ENCODE results near the gene PEX3.

Gene PEX3

DNA sequence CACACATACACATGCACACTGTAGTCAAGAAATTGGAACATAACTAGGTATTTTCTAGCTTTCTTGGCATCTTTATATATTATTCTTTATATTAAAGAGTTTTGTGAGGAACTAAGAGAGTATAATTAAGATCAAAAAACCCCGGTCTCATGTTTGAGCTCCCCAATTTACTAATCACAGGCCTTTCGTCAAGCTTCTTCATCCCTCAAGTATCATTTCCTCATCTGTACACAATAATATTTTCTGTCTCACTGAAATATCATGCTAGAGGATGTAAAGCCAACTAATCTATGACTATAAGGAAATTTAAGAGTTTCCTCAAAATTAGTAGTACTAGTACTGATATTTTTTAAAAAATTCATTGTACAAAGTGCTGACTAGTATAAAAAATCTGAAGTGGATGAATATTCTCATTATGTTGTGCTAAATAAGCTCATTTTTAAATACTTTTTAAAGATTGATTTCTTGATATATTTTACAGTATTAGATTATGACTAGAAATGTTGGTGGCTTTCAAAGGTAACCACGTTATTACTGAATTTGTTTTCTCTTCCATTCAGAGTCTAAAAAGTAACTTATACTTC lies 28.0 kb downstream of the PEX3 start:
- Histone ChIP-seq H3K9me3 (ENCODE audit: insufficient read depth, low read length, severe bottlenecking) (no peaks in the 10 kb centered on the region), H2AFZ (ENCODE audit: low read depth, low read length) (no peak overlapping the region), H4K20me1 (ENCODE audit: insufficient read depth, low read length) (no peaks in the 10 kb centered on the region), H3K4me3 (ENCODE audit: low read depth in 1 of 2, low read length in 2 of 2) (no peak overlapping the region), H3K27ac (ENCODE audit: low read length) (no peak overlapping the region), H3K27me3 (ENCODE audit: insufficient read depth, low read length, poor library complexity) (no peaks in the 10 kb centered on the region), H3K4me1 (ENCODE audit: insufficient read depth, low read length) (no peaks in the 10 kb centered on the region), H3K4me2 (ENCODE audit: insufficient read depth, low read length) (no peak overlapping the region), H3K9ac (ENCODE audit: low read depth, low read length) (no peak overlapping the region), H3K36me3 (ENCODE audit: insufficient read depth, low read length) (peaks cover 37% of the 10 kb centered on the region; the same call in 1 of the 2 replicates), H3K79me2 (ENCODE audit: insufficient read depth, low read length) (no peaks in the 10 kb centered on the region)
- DNase-seq, result no peak
- no peak for ATAC-seq (ENCODE audit: insufficient read depth, low read depth)
- TF ChIP-seq EZH2 (IDR thresholded peaks at IDR 0.05; ENCODE audit: borderline replicate concordance, low read depth, low read length, severe bottlenecking), result no peak
- TF ChIP-seq, protein P1, sequence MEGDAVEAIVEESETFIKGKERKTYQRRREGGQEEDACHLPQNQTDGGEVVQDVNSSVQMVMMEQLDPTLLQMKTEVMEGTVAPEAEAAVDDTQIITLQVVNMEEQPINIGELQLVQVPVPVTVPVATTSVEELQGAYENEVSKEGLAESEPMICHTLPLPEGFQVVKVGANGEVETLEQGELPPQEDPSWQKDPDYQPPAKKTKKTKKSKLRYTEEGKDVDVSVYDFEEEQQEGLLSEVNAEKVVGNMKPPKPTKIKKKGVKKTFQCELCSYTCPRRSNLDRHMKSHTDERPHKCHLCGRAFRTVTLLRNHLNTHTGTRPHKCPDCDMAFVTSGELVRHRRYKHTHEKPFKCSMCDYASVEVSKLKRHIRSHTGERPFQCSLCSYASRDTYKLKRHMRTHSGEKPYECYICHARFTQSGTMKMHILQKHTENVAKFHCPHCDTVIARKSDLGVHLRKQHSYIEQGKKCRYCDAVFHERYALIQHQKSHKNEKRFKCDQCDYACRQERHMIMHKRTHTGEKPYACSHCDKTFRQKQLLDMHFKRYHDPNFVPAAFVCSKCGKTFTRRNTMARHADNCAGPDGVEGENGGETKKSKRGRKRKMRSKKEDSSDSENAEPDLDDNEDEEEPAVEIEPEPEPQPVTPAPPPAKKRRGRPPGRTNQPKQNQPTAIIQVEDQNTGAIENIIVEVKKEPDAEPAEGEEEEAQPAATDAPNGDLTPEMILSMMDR (IDR thresholded peaks at IDR 0.05; ENCODE audit: borderline replicate concordance, extremely low read depth, low read length, poor library complexity, severe bottlenecking), result no peak

GRCh38 chr6:143482593-143482992 lies 32.0 kb downstream of the PEX3 start:
- no peak overlapping the region for H3K4me2 ChIP-seq (ENCODE audit: insufficient read depth, low read length)
- no peak overlapping the region for H3K9ac ChIP-seq (ENCODE audit: low read depth, low read length)
- H3K79me2 ChIP-seq (ENCODE audit: insufficient read depth, low read length), result no peaks in the 10 kb centered on the region
- ATAC-seq (ENCODE audit: insufficient read depth, low read depth) (no peak), DNase-seq (no peak)
- TF ChIP-seq EZH2 (IDR thresholded peaks at IDR 0.05; ENCODE audit: borderline replicate concordance, low read depth, low read length, severe bottlenecking), result no peak
- TF ChIP-seq, protein P1 (IDR thresholded peaks at IDR 0.05; ENCODE audit: borderline replicate concordance, extremely low read depth, low read length, poor library complexity, severe bottlenecking), result no peak
- H3K36me3 ChIP-seq (ENCODE audit: insufficient read depth, low read length), result peaks cover 10% of the 10 kb centered on the region; the same call in 1 of the 2 replicates
- H3K27ac ChIP-seq (ENCODE audit: low read length), result no peak overlapping the region
- H2AFZ ChIP-seq (ENCODE audit: low read depth, low read length), result no peak overlapping the region
- H3K9me3 ChIP-seq (ENCODE audit: insufficient read depth, low read length, severe bottlenecking), result no peaks in the 10 kb centered on the region
- no peaks in the 10 kb centered on the region for H3K27me3 ChIP-seq (ENCODE audit: insufficient read depth, low read length, poor library complexity)
- H4K20me1 ChIP-seq (ENCODE audit: insufficient read depth, low read length), result no peaks in the 10 kb centered on the region
- no peaks in the 10 kb centered on the region for H3K4me1 ChIP-seq (ENCODE audit: insufficient read depth, low read length)
- no peak overlapping the region for H3K4me3 ChIP-seq (ENCODE audit: low read depth in 1 of 2, low read length in 2 of 2)

DNA sequence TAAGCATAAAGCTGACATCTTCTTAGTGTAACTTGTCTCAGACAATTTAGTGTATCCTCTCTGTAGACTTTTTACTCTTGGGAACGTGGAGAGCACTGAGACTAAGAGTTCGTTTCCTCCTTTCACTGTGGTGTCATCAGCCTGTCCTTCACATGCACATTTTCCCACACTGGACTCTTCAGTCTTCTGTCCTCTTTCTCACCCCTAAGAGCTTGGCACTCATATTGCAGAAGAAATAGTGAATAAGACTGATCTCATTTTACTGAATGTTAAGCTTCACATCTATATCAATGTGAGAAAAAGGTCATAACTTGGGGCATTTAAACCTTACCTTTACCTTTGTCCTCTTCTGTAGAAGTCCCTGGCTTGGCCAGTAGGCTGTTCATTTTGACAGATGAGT lies 35.4 kb downstream of the PEX3 start:
- Histone ChIP-seq H3K79me2 (ENCODE audit: insufficient read depth, low read length) (no peaks in the 10 kb centered on the region), H3K27me3 (ENCODE audit: insufficient read depth, low read length, poor library complexity) (no peaks in the 10 kb centered on the region), H4K20me1 (ENCODE audit: insufficient read depth, low read length) (no peaks in the 10 kb centered on the region), H3K9ac (ENCODE audit: low read depth, low read length) (no peak overlapping the region), H3K4me2 (ENCODE audit: insufficient read depth, low read length) (no peak overlapping the region), H3K27ac (ENCODE audit: low read length) (no peak overlapping the region), H3K4me1 (ENCODE audit: insufficient read depth, low read length) (no peaks in the 10 kb centered on the region), H3K36me3 (ENCODE audit: insufficient read depth, low read length) (no peaks in the 10 kb centered on the region), H3K4me3 (ENCODE audit: low read depth in 1 of 2, low read length in 2 of 2) (no peak overlapping the region), H2AFZ (ENCODE audit: low read depth, low read length) (no peak overlapping the region), H3K9me3 (ENCODE audit: insufficient read depth, low read length, severe bottlenecking) (no peaks in the 10 kb centered on the region)
- ATAC-seq (ENCODE audit: insufficient read depth, low read depth), result no peak
- DNase-seq, result no peak
- TF ChIP-seq EZH2 (IDR thresholded peaks at IDR 0.05; ENCODE audit: borderline replicate concordance, low read depth, low read length, severe bottlenecking), result no peak
- TF ChIP-seq, protein P1 (IDR thresholded peaks at IDR 0.05; ENCODE audit: borderline replicate concordance, extremely low read depth, low read length, poor library complexity, severe bottlenecking), result no peak

Measured in DND-41 (cell line).